MM.1S (cell line): Measurements from ENCODE around the gene MEGF9.

Experiments used
- DNase-seq: peaks from one replicate; pipeline ENCODE4 v3.0.0-alpha.2; 2015
- H2AFZ ChIP-seq: fragments of 300-600 bp; sonication (generic); 2 replicates; pipeline ENCODE4 v1.6.0; 2016; ENCODE audit warnings: antibody characterized with exemption, low read length
- H3F3A ChIP-seq: fragments of 300-600 bp; sonication (generic); 2 replicates; pipeline ENCODE4 v1.6.1; 2016; ENCODE audit warnings: mild to moderate bottlenecking, antibody characterized with exemption, low read length, moderate library complexity, mixed read lengths; ENCODE audit not compliant: insufficient read depth
- H3K27ac ChIP-seq: fragments of 300-600 bp; sonication (generic); 2 replicates; pipeline ENCODE4 v1.5.1; 2016; ENCODE audit warnings: mild to moderate bottlenecking, low read length
- H3K27me3 ChIP-seq: fragments of 300-600 bp; sonication (generic); replicated peaks from 2 replicates; pipeline ENCODE4 v1.6.0; 2016; ENCODE audit warnings: low read length; ENCODE audit not compliant: insufficient read depth
- H3K36me3 ChIP-seq: fragments of 300-600 bp; sonication (generic); replicated peaks from 2 replicates; pipeline ENCODE4 v1.6.1; 2016; ENCODE audit warnings: mild to moderate bottlenecking, low read length, mixed read lengths; ENCODE audit not compliant: insufficient read depth
- H3K4me1 ChIP-seq: fragments of 300-600 bp; sonication (generic); 2 replicates; pipeline ENCODE4 v1.6.1; 2016; ENCODE audit warnings: low read length, mixed read lengths
- H3K4me2 ChIP-seq: fragments of 300-600 bp; sonication (generic); 2 replicates; pipeline ENCODE4 v1.6.0; 2016; ENCODE audit warnings: low read depth, low read length
- H3K4me3 ChIP-seq: fragments of 300-600 bp; sonication (generic); 2 replicates; pipeline ENCODE4 v1.5.1; 2016; ENCODE audit warnings: low read length, mixed read lengths
- H3K79me2 ChIP-seq: fragments of 300-600 bp; sonication (generic); 2 replicates; pipeline ENCODE4 v1.6.1; 2016; ENCODE audit warnings: mixed run types, low read length, mixed read lengths
- H3K9ac ChIP-seq: fragments of 300-600 bp; sonication (generic); 2 replicates; pipeline ENCODE4 v1.6.1; 2016; ENCODE audit warnings: low read length, mixed read lengths
- H3K9me2 ChIP-seq: fragments of 300-600 bp; sonication (generic); replicated peaks from 2 replicates; pipeline ENCODE4 v1.6.1; 2016; ENCODE audit warnings: mild to moderate bottlenecking, low read length, mixed read lengths; ENCODE audit not compliant: insufficient read depth
- H3K9me3 ChIP-seq: fragments of 300-600 bp; sonication (generic); replicated peaks from 2 replicates; pipeline ENCODE4 v1.6.1; 2016; ENCODE audit warnings: mild to moderate bottlenecking, low read length, mixed read lengths; ENCODE audit not compliant: insufficient read depth
- H4K20me1 ChIP-seq: fragments of 300-600 bp; sonication (generic); 2 replicates; pipeline ENCODE4 v1.6.1; 2016; ENCODE audit warnings: mild to moderate bottlenecking, low read length, moderate library complexity, mixed read lengths; ENCODE audit not compliant: insufficient read depth
- EZH2 ChIP-seq: fragments of 300-600 bp; sonication (generic); optimal IDR thresholded peaks from 2 replicates; pipeline ENCODE3; 2017; ENCODE audit warnings: low read depth, mild to moderate bottlenecking, antibody characterized with exemption, low read length, mixed read lengths
- EZH2phosphoT487 ChIP-seq: fragments of 300-600 bp; sonication (generic); IDR thresholded peaks from 2 replicates; pipeline ENCODE4 v1.6.1; 2018; ENCODE audit warnings: antibody characterized with exemption, low read length
- TF ChIP-seq, protein P1 (sequence below): fragments of 300-600 bp; sonication (generic); IDR thresholded peaks from 2 replicates; pipeline ENCODE4 v1.5.1; 2016; ENCODE audit warnings: antibody characterized with exemption, low read length, mixed read lengths

Gene MEGF9

DNA sequence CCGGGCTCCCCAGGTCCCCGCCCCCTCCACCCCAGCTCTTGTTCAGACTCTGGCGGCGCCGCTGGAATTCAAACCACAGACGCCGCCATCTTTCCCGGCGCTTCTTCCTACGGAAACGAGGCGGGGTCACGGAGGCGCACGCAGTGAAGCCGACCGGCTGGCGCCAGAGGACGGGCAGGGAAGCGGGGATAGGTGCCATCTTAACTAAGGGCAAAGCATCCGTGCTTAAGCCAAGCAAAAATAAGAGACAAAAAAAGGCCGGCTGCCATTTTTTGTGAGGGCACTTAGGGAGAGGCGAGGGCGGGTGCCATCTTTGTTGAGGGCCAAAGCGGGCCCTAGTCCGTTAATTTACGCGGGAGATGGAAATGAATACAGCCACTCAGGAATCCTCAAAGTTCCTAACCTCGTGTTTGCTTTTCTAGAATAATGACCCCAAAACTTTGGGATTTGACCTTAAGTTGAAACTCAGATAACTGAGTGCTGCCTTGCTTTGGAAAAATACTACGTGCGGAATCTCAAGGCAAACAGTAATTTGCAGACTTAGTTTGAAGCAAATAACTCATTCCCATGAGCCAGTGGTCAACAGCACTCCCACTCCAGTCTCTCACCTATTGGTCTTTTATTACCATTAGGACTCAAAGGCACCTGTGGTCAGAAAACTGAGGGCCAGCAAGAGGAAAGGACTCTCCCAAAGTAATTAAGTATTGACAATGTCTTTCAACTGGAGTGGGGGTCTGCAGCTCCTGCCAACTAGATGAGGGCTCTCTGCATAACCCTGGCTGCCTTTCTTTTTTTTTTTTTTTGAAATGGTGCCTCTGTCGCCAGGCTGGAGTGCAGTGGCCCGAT lies 134.0 kb downstream of the MEGF9 start, which contains the start of gene CDK5RAP2:
CDK5RAP2 (minus strand) TSS at position 117 of the 846 bp plus-strand sequence. CDS start 189 bp downstream, outside the sequence.
- Histone ChIP-seq H3K27ac (peak within 1 kb of the TSS; percentile 58; the same call in 1 of the 2 replicates), H3K4me2 (peak within 1 kb of the TSS; percentile 89), H3K36me3 (no peaks in the 10 kb centered on the region; the same call in 1 of the 2 replicates), H3K9me2 (no peaks in the 10 kb centered on the region), H2AFZ (peak within 1 kb of the TSS; percentile 86), H3K9me3 (no peaks in the 10 kb centered on the region), H3K4me3 (peak within 1 kb of the TSS; percentile 92), H3F3A (peaks cover 20% of the 10 kb centered on the region), H3K79me2 (peaks cover 61% of the 10 kb centered on the region), H4K20me1 (no peaks in the 10 kb centered on the region), H3K9ac (peak within 1 kb of the TSS; percentile 96), H3K4me1 (peaks cover 44% of the 10 kb centered on the region), H3K27me3 (no peaks in the 10 kb centered on the region)
- peak; percentile 97 for DNase-seq
- TF ChIP-seq, protein P1, sequence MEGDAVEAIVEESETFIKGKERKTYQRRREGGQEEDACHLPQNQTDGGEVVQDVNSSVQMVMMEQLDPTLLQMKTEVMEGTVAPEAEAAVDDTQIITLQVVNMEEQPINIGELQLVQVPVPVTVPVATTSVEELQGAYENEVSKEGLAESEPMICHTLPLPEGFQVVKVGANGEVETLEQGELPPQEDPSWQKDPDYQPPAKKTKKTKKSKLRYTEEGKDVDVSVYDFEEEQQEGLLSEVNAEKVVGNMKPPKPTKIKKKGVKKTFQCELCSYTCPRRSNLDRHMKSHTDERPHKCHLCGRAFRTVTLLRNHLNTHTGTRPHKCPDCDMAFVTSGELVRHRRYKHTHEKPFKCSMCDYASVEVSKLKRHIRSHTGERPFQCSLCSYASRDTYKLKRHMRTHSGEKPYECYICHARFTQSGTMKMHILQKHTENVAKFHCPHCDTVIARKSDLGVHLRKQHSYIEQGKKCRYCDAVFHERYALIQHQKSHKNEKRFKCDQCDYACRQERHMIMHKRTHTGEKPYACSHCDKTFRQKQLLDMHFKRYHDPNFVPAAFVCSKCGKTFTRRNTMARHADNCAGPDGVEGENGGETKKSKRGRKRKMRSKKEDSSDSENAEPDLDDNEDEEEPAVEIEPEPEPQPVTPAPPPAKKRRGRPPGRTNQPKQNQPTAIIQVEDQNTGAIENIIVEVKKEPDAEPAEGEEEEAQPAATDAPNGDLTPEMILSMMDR: no peak
- TF ChIP-seq EZH2phosphoT487: no peak
- no peak for TF ChIP-seq EZH2

DNA sequence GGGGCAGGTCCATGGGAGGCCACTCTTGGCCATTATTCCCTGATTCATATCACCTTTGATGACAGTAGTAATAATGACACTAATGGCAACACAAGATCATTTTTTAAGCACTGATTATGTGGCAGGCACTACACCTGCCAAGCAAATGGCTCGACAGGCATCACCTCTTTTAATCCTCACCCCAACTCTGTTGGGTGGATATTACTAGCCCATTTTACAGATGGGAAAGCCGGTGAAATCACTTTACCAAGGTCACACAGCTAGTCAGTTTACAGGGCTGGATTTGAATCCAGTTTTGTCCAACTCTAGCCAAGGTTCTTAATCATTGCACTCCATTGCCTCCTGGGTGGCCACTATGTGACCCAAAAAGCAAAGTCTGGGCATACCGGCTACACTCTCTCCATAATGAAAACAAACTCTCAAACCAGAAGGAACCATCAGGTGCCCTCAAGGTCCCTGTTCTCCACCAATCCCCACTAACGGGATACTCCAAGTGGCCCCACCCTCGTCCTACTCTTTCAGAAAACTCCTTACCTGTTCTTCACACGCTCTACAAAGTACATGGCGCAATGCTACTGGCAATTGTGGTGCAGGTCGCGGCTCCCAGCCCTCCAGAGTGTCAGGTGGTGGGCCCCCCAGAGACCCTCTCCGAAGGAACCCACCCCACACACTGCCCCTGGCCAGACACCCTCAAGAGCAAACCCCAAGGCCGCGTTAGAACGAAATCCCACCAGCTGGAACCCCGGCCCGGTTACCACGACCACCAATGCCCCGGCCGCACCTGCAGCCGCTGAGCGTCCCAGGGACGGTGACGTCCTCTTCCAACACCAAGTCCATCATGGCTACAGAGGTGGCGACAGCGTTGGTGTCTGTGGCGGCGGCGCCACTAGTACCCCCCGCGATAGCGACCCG lies 134.9 kb downstream of the MEGF9 start:
- Histone ChIP-seq H2AFZ (peak overlapping the region; percentile 63), H3F3A (peaks cover 18% of the 10 kb centered on the region)
- no peak for DNase-seq

DNA sequence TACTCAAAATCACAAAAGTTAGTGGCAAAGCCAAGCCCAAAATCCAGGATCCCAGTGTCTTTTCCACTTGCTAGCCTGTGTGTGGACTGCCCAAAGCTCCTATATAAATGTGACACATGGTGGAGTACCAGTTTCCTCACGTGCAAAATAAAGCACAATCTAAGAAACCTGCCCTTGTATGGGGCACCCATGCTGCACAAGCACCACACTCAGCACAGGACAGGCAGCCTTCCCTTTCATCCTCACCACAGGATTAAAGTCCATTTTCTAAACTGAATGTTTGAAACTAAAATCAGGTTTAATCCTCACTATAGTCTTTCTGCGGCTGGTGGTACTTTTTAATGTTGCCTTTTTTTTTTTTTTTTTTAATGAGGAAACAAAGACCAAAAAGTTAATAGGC lies 139.8 kb downstream of the MEGF9 start:
- Histone ChIP-seq H3K27me3 (no peaks in the 10 kb centered on the region), H3K36me3 (no peaks in the 10 kb centered on the region; the same call in 1 of the 2 replicates), H3K79me2 (peaks cover 92% of the 10 kb centered on the region), H3K27ac (no peak overlapping the region), H3K9ac (no peak overlapping the region), H3K9me3 (no peaks in the 10 kb centered on the region), H3K4me1 (peaks cover 19% of the 10 kb centered on the region), H3F3A (peaks cover 5% of the 10 kb centered on the region; the same call in 1 of the 2 replicates), H3K4me2 (no peak overlapping the region), H3K4me3 (no peak overlapping the region), H2AFZ (no peak overlapping the region), H4K20me1 (no peaks in the 10 kb centered on the region), H3K9me2 (no peaks in the 10 kb centered on the region)
- TF ChIP-seq, protein P1: no peak
- TF ChIP-seq EZH2 (no peak), EZH2phosphoT487 (no peak)
- no peak for DNase-seq

More for the DNA sequence above, 134.9 kb downstream of the MEGF9 start:
- peak overlapping the region; percentile 92 for H3K4me3 ChIP-seq
- no peak for TF ChIP-seq EZH2
- peak overlapping the region; percentile 89 for H3K4me2 ChIP-seq
- no peaks in the 10 kb centered on the region; the same call in 1 of the 2 replicates for H3K36me3 ChIP-seq
- H3K9me3 ChIP-seq: no peaks in the 10 kb centered on the region
- H3K4me1 ChIP-seq: peaks cover 37% of the 10 kb centered on the region
- H3K79me2 ChIP-seq: peaks cover 69% of the 10 kb centered on the region
- H3K9me2 ChIP-seq: no peaks in the 10 kb centered on the region
- peak overlapping the region; percentile 96 for H3K9ac ChIP-seq
- no peaks in the 10 kb centered on the region for H3K27me3 ChIP-seq
- no peaks in the 10 kb centered on the region for H4K20me1 ChIP-seq
- peak overlapping the region; percentile 58; the same call in 1 of the 2 replicates for H3K27ac ChIP-seq
